ENCODE data around the gene PCDHGB3.

DNA sequence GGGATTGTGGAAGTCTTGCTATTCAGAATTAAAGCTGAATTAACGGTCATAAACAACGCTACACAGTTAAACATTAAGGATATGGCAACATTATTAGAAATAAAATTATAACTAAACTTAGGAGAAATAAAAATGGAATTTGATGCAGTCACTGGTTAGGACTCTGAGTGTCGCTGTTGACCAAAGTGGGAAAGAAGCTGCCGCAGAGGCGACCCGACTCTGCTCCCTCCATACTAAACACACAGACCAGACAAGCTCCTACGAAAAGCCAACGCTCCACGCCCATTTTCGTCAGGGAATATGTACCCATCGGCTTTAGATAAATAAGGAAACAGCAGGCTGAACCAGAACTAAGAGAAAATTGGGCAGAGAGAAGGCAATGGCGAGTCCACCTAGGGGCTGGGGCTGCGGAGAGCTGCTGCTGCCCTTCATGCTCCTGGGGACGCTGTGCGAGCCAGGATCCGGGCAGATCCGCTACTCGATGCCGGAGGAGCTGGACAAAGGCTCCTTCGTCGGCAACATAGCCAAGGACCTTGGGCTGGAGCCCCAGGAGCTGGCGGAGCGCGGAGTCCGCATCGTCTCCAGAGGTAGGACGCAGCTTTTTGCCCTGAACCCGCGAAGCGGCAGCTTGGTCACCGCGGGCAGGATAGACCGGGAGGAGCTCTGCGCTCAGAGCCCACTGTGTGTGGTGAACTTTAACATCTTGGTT lies 5.9 kb upstream of the PCDHGB3 start, which contains the start of gene PCDHGA5:
- no peak for TF ChIP-seq POLR2A (IDR thresholded peaks at IDR 0.05; ENCODE audit: low read depth, low read length)
- no peak for TF ChIP-seq POLR2AphosphoS5 (IDR thresholded peaks at IDR 0.05; ENCODE audit: low read depth, low read length)

All from GM12892 (cell line).